Left ventricle myocardium inferior (tissue), 1 donor: ENCODE results near the gene COX8C. TPM values are rescaled to one million over a fixed set of nuclear protein-coding genes. Genes with fewer than 3 reads are reported as not detected.
"Not testable (repeated sequence)": the region's sequence is repeated elsewhere in the genome, so short reads cannot be mapped to it uniquely, and the experiment has no call there.

Experiments
- DNase-seq: peaks from one replicate; pipeline ENCODE4 v3.0.0-alpha.2; 2020
- H3K27ac ChIP-seq: fragments of 200-600 bp; replicated peaks from 2 replicates; pipeline ENCODE4 v1.8.0; 2021
- H3K27me3 ChIP-seq: fragments of 200-600 bp; 2 replicates; pipeline ENCODE4 v1.8.0; 2021; ENCODE audit warnings: low read depth
- H3K36me3 ChIP-seq: fragments of 200-600 bp; 2 replicates; pipeline ENCODE4 v1.8.0; 2021
- H3K4me1 ChIP-seq: fragments of 200-600 bp; 2 replicates; pipeline ENCODE4 v1.8.0; 2021
- H3K4me3 ChIP-seq: fragments of 200-600 bp; 2 replicates; pipeline ENCODE4 v1.8.0; 2021; ENCODE audit warnings: mild to moderate bottlenecking, moderate library complexity
- H3K9me3 ChIP-seq: fragments of 200-600 bp; replicated peaks from 2 replicates; pipeline ENCODE4 v1.8.0; 2021
- intact Hi-C: fragments of 100-400 bp; cut with micrococcal nuclease; formaldehyde crosslinking; loops from one replicate; pipeline ENCODE4 v1.11.0; 2022
- total RNA-seq: library from RNA; stranded (reverse); fragmentation: NEBNext Ultra II Directional; extraction: Animal tissue kit (Norgen Biotek cat#: 25700); gene quantifications from one replicate; pipeline ENCODE4 v1.2.1, GENCODE V29; 2021
- TF ChIP-seq, protein P1 (sequence below): fragments of 200-600 bp; IDR thresholded peaks from 2 replicates; pipeline ENCODE4 v1.8.0; 2021; ENCODE audit warnings: antibody characterized with exemption, mild to moderate bottlenecking, borderline replicate concordance
- donor health status: DM: no; HTN: yes; CAD: no; lungs with severe emphysema.

Gene COX8C
- total RNA-seq, 1 donor from 2014 or later: 1.3 TPM

- no peaks in the 10 kb centered on the region for H3K36me3 ChIP-seq
- H3K27ac ChIP-seq: no peak overlapping the region
- no peaks in the 10 kb centered on the region for H3K27me3 ChIP-seq
- no peaks in the 10 kb centered on the region for H3K9me3 ChIP-seq
- no peak for DNase-seq
- no peak overlapping the region for H3K4me3 ChIP-seq
- intact Hi-C loops: no loop called here
- TF ChIP-seq, protein P1, sequence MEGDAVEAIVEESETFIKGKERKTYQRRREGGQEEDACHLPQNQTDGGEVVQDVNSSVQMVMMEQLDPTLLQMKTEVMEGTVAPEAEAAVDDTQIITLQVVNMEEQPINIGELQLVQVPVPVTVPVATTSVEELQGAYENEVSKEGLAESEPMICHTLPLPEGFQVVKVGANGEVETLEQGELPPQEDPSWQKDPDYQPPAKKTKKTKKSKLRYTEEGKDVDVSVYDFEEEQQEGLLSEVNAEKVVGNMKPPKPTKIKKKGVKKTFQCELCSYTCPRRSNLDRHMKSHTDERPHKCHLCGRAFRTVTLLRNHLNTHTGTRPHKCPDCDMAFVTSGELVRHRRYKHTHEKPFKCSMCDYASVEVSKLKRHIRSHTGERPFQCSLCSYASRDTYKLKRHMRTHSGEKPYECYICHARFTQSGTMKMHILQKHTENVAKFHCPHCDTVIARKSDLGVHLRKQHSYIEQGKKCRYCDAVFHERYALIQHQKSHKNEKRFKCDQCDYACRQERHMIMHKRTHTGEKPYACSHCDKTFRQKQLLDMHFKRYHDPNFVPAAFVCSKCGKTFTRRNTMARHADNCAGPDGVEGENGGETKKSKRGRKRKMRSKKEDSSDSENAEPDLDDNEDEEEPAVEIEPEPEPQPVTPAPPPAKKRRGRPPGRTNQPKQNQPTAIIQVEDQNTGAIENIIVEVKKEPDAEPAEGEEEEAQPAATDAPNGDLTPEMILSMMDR: no peak
- H3K4me1 ChIP-seq: no peaks in the 10 kb centered on the region
These were observed 32.8 kb downstream of the COX8C start for GRCh38 chr14:93379831-93380230.

GRCh38 chr14:93381644-93382043 is 34.7 kb downstream of the COX8C start:
- H3K27ac ChIP-seq: no peak overlapping the region
- DNase-seq: no peak
- no peak overlapping the region for H3K4me3 ChIP-seq
- intact Hi-C loops: no loop called here
- H3K36me3 ChIP-seq: no peaks in the 10 kb centered on the region
- H3K27me3 ChIP-seq: no peaks in the 10 kb centered on the region
- H3K4me1 ChIP-seq: no peaks in the 10 kb centered on the region
- no peaks in the 10 kb centered on the region for H3K9me3 ChIP-seq
- TF ChIP-seq, protein P1: no peak

- H3K4me1 ChIP-seq, intact Hi-C loops, H3K27ac ChIP-seq, H3K27me3 ChIP-seq, DNase-seq, H3K36me3 ChIP-seq, H3K4me3 ChIP-seq, H3K9me3 ChIP-seq: not testable (repeated sequence)
These were observed 37.3 kb downstream of the COX8C start for GRCh38 chr14:93384256-93384655.

GRCh38 chr14:93395231-93395630 is 48.2 kb downstream of the COX8C start:
- TF ChIP-seq, protein P1: no peak
- Histone ChIP-seq H3K27ac (no peak overlapping the region), H3K4me3 (no peak overlapping the region), H3K9me3 (peaks cover 23% of the 10 kb centered on the region), H3K36me3 (no peaks in the 10 kb centered on the region), H3K27me3 (peaks cover under 1% of the 10 kb centered on the region), H3K4me1 (no peaks in the 10 kb centered on the region)
- intact Hi-C loops: no loop called here
- no peak for DNase-seq

DNA sequence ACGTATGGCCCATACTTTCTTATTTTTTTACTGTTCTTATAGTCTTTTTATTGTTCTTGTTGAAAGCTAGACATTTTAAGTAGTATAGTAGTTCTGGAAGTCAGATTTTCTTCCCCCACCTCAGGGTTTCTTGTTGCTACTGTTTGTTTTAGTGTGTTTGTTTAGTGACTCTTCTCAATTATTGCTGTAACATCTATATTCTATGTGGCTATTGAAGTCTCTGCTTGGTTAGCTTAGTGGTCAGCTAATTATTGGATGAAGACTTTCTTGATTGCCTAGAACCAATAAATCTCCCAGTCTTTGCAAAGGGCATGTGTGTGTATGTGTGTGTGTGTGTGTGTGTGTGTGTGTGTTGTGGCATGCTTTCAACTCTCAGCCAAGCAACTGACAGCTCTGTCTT is 49.5 kb downstream of the COX8C start:
- no peak for DNase-seq
- Histone ChIP-seq H3K36me3 (no peaks in the 10 kb centered on the region), H3K27me3 (peaks cover 8% of the 10 kb centered on the region), H3K4me3 (no peak overlapping the region), H3K4me1 (no peaks in the 10 kb centered on the region), H3K27ac (no peak overlapping the region), H3K9me3 (peaks cover 23% of the 10 kb centered on the region)
- TF ChIP-seq, protein P1: no peak
- intact Hi-C loops: no loop called here

Other genes starting within 250 kb of the COX8C start
- gene ITPK1, start 231.3 kb upstream of the COX8C start, total RNA-seq: 112 TPM
- 61.1 TPM for gene MOAP1, start 162.3 kb upstream of the COX8C start, total RNA-seq
- 24.4 TPM for gene LYSET, start 161.9 kb upstream of the COX8C start, total RNA-seq
- 19.0 TPM for gene GON7, start 140.1 kb upstream of the COX8C start, total RNA-seq
- 18.3 TPM for gene UBR7, start 139.9 kb upstream of the COX8C start, total RNA-seq
- gene BTBD7, start 14.1 kb upstream of the COX8C start, total RNA-seq: 20.2 TPM
- gene UNC79, start 83.8 kb downstream of the COX8C start, total RNA-seq: 0.25 TPM